GM12878 (cell line): ENCODE data around the gene CD14.

Source experiments
- MTA2 ChIP-seq: fragments of 450-650 bp; IDR thresholded peaks from 2 replicates; pipeline ENCODE4 v1.6.1; 2016; ENCODE audit warnings: low read depth, mild to moderate bottlenecking, moderate library complexity
- NFXL1 ChIP-seq: fragments of 450-650 bp; IDR thresholded peaks from 2 replicates; pipeline ENCODE4 v1.6.1; 2017; ENCODE audit warnings: antibody characterized with exemption, mild to moderate bottlenecking, borderline replicate concordance
- POLR2A ChIP-seq: IDR thresholded peaks from 2 replicates; pipeline ENCODE4 v1.6.1; 2011; ENCODE audit warnings: low read depth, mild to moderate bottlenecking, low read length
- POLR2AphosphoS5 ChIP-seq: IDR thresholded peaks from 2 replicates; pipeline ENCODE4 v1.6.1; 2011; ENCODE audit warnings: mild to moderate bottlenecking, low read length, inconsistent platforms
- RAD21 ChIP-seq: IDR thresholded peaks from 2 replicates; pipeline ENCODE4 v1.6.1; 2011; ENCODE audit warnings: mild to moderate bottlenecking, low read depth, low read length, moderate library complexity; ENCODE audit not compliant: insufficient read depth
- RCOR1 ChIP-seq: conservative IDR thresholded peaks from 2 replicates; pipeline ENCODE4 v1.6.1; 2012; ENCODE audit warnings: low read depth, low read length, improper control_type of control experiment
- TAF1 ChIP-seq: IDR thresholded peaks from 2 replicates; pipeline ENCODE4 v1.6.1; 2011; ENCODE audit warnings: mild to moderate bottlenecking, low read depth, low read length, borderline replicate concordance
- YY1 ChIP-seq: IDR thresholded peaks from 2 replicates; pipeline ENCODE4 v1.6.1; 2011; ENCODE audit warnings: low read depth, mild to moderate bottlenecking, low read length
- TF ChIP-seq, protein P1 (sequence below): IDR thresholded peaks from 2 replicates; pipeline ENCODE4 v1.6.1; 2012; ENCODE audit warnings: low read depth, low read length, improper control_type of control experiment
- TF ChIP-seq, protein P2 (sequence below): IDR thresholded peaks from 2 replicates; pipeline ENCODE4 v1.6.1; 2011; ENCODE audit warnings: mild to moderate bottlenecking, low read depth, low read length, moderate library complexity; ENCODE audit not compliant: insufficient replicate concordance

DNA sequence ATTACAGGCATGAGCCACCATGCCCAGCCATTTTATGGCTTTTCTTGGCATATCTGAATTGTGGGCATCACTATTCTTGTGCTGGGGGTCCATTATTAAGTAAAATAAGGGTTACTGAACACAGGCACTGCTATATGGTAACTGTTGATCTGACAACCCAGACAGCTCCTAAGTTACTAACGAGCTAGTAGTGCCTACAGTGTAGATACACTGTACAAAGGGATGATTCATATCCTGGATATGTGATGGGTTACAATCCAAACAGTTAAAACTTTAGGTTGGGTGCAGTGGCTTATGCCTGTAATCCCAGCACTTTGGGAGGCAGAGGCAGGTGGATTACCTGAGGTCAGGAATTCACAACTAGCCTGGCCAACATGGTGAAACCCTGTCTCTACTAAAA, 4.3 kb downstream of the CD14 start:
- TF ChIP-seq POLR2A (no peak), YY1 (no peak), RCOR1 (no peak), POLR2AphosphoS5 (no peak), MTA2 (no peak), NFXL1 (no peak), TAF1 (no peak), RAD21 (no peak)
- TF ChIP-seq, protein P1, sequence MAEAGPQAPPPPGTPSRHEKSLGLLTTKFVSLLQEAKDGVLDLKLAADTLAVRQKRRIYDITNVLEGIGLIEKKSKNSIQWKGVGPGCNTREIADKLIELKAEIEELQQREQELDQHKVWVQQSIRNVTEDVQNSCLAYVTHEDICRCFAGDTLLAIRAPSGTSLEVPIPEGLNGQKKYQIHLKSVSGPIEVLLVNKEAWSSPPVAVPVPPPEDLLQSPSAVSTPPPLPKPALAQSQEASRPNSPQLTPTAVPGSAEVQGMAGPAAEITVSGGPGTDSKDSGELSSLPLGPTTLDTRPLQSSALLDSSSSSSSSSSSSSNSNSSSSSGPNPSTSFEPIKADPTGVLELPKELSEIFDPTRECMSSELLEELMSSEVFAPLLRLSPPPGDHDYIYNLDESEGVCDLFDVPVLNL: no peak
- TF ChIP-seq, protein P2, sequence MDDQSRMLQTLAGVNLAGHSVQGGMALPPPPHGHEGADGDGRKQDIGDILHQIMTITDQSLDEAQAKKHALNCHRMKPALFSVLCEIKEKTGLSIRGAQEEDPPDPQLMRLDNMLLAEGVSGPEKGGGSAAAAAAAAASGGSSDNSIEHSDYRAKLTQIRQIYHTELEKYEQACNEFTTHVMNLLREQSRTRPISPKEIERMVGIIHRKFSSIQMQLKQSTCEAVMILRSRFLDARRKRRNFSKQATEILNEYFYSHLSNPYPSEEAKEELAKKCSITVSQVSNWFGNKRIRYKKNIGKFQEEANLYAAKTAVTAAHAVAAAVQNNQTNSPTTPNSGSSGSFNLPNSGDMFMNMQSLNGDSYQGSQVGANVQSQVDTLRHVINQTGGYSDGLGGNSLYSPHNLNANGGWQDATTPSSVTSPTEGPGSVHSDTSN: no peak
